A549 (cell line): ENCODE measurements around the gene ARMC9.

Experiments used
- CBX2 ChIP-seq: fragments of 200-600 bp; sonication (generic); IDR thresholded peaks from 2 replicates; pipeline ENCODE4 v1.6.1; 2016; ENCODE audit warnings: low read depth, mild to moderate bottlenecking, borderline replicate concordance
- JUN ChIP-seq, 2 experiments: fragments of >200 bp; sonication (Bioruptor Twin); formaldehyde crosslinking; IDR thresholded peaks; 2 replicates in 1 of 2; 3 replicates in 1 of 2; pipeline ENCODE4 v1.6.1; 2016 to 2017

GRCh38 chr2:231203087-231203486 is 4.7 kb downstream of the ARMC9 start:
- TF ChIP-seq JUN (IDR thresholded peaks at IDR 0.05) = no peak
- no peak for TF ChIP-seq CBX2
